ENCODE results near the gene SF3B2.

DNA sequence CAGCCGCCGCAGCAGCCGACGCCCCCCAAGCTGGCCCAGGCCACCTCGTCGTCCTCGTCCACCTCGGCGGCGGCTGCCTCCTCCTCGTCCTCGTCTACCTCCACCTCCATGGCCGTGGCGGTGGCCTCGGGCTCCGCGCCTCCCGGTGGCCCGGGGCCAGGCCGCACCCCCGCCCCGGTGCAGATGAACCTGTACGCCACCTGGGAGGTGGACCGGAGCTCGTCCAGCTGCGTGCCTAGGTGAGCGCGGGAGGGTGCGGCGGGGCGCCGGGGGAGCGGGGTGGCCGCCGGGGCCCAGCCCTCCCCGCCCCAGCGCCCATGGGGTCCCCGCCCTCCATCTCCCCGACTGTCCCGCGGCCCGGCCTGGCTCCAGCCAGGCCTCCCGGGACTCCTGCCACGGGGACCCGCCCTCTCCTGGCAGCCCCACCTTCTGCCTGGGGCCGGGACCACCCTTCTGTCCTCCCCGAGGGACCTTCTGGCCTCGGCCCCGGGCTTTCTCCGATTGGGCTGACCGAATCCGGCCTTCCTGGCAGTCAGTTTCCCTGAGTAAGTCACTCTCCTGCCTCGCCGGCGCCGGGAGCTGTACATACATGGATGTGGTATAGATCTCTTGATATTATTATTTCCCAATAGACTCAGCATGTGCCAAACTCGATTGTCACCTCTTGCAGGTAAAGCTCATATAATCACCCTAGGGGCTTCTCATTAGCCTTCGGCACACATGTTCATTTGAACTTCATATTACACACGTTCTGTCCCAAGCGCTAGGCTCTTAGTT, 18.6 kb downstream of the SF3B2 start:
- TF ChIP-seq, protein P1, sequence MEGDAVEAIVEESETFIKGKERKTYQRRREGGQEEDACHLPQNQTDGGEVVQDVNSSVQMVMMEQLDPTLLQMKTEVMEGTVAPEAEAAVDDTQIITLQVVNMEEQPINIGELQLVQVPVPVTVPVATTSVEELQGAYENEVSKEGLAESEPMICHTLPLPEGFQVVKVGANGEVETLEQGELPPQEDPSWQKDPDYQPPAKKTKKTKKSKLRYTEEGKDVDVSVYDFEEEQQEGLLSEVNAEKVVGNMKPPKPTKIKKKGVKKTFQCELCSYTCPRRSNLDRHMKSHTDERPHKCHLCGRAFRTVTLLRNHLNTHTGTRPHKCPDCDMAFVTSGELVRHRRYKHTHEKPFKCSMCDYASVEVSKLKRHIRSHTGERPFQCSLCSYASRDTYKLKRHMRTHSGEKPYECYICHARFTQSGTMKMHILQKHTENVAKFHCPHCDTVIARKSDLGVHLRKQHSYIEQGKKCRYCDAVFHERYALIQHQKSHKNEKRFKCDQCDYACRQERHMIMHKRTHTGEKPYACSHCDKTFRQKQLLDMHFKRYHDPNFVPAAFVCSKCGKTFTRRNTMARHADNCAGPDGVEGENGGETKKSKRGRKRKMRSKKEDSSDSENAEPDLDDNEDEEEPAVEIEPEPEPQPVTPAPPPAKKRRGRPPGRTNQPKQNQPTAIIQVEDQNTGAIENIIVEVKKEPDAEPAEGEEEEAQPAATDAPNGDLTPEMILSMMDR (IDR thresholded peaks at IDR 0.05; ENCODE audit: borderline replicate concordance, extremely low read depth, low read length, poor library complexity, severe bottlenecking): no peak
- no peak for TF ChIP-seq EZH2 (IDR thresholded peaks at IDR 0.05; ENCODE audit: borderline replicate concordance, low read depth, low read length, severe bottlenecking)

Data from DND-41 (cell line).